HG03460 (cell line): ENCODE data around the gene GFOD1.

Source experiments
- ATAC-seq: cut with Tn5 transposase; IDR thresholded peaks from one replicate; pipeline ENCODE4 v1.9.1; 2021; ENCODE audit not compliant: unreplicated experiment

GFOD1 gene

DNA sequence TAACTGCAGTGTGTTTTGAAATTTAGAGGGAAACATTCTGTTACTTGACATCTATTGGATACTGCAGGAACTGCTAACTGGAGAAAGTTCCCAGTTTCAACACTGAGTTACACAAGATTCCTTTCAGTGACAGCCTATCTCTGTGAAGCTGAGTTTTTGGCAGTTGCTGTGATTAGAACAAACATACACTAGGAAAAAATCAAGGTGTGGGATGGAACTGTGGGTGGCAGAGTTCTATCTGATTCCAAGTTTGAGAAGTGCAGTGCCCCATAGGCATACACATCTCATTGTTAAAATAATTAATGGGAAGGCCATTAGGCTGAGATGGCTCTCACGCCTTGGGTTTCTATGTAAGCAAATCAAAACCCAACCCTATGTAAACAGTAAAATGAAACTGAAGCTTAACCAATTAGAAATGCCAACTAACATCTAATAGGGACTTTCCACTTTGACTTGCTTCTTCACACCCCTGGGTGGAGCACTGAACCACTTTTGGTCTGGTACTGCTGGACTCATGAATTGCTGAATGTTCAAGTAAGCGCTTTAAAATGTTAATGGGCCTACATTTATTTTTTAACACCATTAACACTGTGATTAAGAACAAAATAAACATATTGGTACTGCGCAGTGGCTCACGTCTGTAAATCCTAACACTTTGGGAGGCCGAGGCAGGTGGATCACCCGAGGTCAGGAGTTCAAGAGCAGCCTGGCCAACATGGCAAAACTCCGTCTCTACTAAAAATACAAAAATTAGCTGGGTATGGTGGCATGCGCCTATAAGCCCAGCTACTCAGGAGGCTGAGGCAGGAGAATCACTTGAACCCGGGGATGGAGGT, 103.9 kb downstream of the GFOD1 start:
- peak; percentile 98 for ATAC-seq

DNA sequence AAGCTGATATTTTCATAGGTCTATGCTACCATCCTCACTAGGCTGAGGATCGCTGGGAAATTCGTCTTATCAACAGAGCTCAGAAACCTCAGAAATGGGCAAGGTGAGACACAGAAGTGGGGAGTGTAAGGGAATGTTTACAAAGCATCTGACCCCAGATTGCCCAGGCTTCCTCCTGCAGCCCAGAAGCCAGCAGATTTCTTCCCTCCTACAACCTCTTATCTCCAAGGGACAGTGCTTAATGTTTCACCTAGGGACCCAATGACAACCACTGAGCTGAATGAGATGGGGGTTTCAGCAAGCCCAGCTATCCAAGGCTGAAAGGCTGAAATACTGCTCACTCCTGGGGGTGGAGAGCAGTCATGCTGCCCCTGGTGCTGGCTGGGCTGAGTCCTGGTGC, 106.6 kb downstream of the GFOD1 start:
- no peak for ATAC-seq

DNA sequence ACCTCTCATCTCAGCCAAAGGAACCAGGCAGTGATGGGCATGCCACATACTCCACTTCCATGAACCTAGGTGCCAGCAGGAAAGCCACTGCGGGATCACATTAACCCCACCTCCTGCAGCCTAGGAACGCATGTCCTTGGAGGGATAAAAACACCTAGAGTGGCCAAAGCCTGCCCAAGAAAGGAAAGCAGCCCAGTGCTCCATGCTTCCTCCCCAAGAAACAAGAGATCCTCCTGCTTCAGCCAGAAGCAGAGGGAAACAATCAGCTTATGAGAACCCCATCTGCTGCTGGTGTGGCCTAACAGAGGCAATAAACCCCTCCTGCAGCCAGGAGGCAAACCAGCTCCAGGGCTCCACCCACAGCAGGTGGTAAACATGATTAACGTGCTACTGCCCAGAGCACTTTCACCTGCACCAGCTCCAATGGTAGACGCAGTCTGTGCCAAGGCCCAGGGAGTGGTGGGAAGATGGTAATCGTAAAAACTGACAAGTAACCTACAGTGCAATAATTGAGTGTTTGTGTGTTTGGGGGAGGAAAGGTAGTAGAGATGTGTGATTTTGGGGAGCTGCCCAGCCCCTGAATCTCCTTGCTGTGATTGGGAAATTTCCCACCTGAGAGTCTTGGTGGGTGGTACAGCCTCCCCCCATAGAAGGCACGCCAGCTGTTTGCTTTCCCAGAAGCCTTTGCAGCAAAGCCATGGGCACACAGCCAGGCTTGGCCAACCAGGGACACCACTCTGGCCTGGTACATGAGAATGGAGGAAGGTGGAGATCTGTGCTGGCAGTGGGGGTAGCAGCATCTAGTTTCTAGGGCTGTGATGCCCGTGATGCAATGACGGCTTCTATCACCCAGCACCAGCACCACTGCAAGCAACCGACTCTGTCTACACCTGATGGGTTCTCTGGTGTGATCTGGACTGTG, 108.5 kb downstream of the GFOD1 start:
- no peak for ATAC-seq

DNA sequence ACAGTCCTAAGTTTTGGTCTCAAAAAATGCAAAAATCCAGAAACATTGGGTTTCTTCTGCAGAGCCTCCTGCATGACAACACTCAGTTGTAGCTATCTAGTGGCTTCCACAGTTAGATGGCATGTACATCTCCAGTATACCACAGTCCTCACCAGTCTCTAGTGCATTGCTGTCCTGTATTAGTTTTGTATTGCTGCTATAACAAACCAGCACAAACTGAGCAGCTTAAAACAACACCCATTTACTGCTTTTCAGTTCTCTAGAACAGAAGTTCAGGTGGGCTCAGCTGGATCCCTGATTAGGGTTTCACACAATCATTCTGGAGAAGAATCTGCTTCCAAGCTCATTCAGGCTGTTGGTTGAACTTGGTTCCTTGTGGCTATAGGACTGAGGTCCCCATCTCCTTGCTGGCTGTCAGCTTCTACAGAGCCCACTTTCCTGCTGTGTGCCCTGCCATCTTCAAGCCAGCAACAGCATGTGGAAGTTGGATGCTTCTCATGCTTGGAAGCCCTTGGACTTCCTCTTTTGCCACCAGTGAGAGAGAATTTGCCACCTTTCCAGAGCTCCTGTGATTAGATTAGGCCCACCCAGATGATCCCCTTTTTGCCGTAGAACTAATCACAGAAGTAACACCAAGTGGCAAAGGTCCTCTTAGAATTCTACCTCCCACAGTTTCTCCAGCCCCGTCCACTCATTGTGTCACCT, 110.2 kb downstream of the GFOD1 start:
- ATAC-seq = no peak

DNA sequence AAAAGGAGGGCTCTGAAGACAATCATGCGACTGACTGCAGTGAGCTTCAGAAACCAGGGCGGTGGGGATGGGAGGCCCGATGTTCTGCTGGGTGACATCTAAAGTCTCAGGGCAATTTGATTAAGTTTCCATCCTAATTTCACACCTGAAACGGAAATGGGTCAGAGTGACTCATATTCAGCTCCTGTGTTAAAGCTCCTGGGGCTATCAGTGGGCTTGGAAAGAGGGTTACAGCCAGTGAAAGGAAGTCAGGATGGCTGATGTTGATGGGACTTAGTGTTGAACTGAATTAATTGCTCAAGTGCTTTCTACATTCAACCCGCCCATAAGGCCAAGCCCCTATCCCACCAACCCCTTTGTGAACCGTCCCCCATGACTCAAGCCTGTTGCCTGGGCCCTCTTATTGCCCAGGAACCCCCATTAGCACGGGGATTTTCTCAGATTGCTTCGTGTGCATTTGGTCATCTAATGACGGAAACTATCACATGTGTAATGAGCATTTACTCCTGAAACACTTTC, 112.0 kb downstream of the GFOD1 start:
- no peak for ATAC-seq

DNA sequence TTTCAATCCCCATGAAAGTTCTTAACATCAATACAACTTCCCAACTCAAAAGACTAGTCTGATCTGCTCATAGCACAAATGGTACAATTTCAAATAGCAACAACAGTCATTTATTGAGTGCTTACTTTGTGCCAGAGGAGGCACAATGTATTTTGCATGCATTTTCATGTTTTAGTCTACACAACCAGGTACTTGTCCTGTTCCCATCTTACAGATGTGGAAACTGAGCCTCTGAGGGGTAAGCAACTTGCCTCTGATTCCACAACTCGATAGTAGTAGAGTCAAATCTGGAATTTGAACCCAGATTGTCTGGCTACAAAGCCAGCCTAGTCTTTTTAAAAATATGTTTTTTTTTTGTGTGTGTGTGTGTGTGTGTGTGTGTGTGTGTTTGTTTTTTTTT, 113.5 kb downstream of the GFOD1 start:
- no peak for ATAC-seq

DNA sequence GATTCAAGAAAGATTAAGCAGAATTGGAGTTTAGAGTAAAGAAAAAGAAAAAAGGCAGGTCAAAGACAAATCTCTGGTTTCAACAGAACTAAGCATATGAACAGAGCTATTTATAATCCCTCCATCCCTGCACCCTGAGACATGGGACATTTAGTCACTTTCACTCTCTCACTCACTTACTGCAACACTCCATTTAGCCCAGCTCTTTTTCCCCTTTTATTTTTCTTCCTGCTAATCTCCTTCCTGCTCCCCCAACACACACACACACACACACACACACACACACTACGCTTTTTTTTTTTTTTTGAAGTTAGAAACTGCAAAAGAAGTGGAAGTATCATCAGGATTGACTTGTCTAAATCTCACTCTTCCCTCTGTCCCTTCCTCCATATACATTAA, 113.9 kb downstream of the GFOD1 start:
- no peak for ATAC-seq

DNA sequence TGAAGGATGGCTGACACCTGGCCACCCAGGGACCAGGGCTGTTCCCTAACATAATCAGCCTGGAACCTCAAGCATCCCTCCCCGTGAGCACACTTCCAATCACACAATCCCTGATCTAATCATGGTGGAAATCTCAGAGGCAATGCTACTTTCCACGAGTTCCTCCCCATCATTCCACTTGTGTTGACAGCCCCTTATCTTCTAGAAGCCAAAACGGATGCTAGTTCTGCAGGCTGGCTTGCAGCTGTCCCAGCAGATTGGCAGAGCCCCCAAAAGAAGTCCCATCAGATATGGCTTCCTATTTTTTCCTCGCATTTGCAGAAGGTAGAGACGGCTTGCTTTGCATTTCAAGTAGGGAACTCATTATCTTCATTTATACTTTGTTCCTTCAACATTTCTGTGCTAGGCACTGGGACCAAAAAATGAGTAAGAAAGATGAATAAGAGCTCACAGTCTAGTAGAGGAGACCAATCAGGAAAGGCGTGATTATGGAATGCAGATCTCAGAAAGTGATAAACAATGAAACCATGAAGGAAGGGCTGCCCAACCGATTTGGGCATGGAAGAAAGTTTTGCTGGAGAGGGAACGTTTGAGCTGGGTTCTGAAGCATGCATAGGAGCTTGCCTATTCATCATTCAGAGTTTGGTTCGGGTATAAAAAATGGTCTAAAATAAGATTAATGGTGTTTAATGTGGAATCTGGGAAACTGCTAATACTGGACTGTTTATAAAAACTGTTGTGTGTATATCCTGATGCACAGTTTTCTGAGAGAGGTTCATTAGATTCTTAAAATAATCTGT, 114.5 kb downstream of the GFOD1 start:
- no peak for ATAC-seq

DNA sequence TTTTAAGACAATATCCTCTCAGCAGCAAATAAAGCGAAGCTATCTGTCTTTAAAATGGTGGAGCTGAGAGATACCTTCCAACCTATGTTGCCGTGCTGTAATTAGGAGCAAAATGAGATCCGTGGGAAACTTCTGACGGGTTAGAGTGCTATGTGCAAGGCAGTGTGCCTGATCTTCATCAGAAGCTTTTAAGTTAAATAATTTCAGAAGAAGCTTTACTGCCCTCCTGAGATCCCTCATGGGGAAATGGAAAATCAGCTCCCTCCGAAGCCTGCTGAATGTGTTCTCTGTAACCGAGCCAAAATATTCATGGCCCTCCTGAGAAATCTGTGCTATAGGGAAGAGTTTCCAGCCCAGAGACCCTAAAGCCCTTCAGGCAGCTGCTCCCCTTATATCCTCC, 115.3 kb downstream of the GFOD1 start:
- ATAC-seq = no peak

DNA sequence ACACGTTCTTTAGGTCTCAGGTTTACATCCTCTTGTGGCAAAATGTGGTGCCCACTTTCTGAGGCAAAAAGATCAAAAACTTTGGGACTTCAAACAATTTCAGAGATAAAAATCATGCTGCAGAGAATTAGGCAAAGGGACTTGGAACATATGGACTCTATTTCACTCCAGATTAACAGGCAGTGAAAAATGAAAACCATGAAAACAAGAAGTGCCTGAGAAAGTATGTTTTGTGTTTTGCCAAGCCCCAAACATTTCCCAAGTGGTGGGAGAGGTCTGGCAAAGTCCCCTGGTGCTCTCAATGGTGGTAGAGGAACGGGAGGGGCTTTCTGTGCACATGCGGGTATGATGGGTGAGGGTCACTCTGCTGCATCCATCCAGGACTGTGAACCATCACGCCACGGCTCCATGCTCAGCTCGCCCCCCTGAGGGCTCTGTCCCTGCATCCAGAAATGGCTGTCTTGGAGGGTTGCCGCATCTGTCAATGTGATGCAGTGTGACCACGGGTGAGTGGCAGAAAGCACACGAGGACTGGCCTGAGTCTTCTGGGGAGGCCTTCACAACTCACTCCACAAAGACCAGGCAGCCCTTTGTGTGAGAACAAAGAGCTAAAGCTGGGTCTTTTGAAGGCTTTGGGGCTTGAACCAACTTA, 115.9 kb downstream of the GFOD1 start:
- no peak for ATAC-seq

DNA sequence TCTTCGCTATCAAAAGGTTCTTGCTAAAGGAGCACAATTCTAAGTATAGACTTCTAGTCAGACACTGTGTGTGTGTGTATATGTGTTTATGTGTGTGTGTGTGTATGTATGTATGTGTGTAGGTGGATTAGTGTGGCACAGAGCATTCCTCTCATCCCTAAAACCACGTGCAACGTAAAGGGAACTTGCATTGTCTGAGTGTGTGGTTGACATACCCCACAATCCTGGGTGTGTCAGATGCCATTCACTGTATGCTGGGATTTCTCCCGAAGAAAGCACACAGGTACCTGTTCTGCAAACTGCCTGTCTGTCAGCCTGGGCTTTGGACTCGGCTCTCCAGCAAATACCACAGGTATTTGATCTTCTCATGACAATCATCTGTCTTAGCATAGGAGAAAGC, 116.8 kb downstream of the GFOD1 start:
- ATAC-seq = no peak

DNA sequence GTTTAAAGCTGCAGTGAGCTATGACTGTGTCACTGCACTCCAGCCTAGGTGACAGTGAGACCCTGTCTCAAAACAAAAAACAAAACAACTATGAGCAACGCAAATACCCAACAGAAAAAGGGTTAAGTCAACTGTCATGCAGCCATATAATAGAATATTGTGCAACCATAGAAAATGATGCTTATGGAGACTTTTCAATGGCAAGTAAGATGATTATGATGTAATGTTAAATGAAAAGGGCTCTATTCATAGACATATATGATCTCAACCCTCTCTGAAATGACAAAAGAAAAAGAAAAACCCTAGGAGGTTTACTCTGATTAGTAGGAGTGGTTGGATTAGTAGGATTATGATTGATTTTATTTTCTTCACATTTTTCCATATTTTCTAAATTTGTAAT, 117.8 kb downstream of the GFOD1 start:
- no peak for ATAC-seq

DNA sequence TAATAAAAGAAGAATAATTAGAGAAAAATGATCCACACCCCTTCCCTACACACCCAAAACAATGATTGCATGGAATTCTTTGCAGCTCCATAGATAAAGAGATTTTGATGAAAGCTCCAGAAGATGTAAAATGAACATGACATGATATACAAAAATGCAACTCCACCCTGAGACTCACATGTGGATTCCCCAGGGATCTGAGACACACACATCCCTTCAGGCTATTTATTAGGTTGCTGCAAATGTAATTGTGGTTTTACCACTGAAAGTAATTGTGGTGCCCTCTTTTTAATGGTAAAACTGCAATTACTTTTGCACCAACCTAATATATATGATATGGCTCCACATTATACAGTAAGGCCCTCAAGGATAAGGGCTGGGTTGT, 118.7 kb downstream of the GFOD1 start:
- ATAC-seq = no peak

DNA sequence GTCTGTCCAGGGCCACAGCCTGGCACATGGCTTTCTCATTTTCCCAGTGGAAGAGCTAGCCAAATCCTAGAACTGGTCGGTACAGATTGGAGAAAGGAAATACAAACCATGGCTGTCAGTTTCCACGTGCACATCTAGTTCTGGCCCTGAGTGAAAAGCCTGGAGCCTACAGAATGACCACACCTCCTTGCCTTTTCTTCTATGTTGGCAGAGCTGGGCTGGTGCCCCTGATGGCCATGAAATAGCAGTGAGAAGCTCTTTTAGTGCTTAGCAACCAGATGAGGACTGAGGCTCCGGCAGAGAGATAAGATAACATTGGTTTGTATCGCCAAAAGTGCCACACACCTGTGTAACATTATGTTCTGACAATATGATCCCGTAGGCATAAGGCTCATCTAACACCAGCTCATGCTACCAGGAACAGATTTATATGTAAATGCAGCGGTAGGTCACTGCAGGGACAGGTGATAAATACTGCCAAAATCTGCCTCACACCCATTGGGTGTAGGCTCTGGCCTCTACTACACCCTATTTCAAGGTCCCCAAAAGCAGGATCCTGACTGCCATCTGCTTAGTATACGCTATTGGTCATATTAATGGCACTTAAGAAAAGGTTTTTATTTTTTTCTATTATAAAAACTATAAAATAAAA, 119.2 kb downstream of the GFOD1 start:
- ATAC-seq = no peak

DNA sequence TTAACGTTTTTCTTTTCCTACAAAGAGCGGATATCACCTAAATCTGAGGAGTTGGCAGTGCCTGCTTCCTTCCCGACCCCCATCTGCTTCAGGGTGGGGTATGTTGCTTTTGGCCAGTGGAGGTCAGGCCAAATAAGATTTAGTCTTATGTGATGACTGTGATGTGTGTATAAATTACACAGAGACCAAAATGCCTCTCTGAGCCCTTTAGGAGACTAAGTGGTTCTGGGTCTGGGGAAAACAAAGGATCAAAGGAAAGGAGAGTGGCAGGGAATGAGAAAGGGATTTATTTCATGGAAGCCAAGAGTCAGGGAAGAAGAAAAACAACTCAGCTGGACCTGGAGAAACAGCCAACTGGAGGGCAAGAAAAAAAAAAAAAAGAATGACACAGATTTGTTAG, 120.0 kb downstream of the GFOD1 start:
- no peak for ATAC-seq

DNA sequence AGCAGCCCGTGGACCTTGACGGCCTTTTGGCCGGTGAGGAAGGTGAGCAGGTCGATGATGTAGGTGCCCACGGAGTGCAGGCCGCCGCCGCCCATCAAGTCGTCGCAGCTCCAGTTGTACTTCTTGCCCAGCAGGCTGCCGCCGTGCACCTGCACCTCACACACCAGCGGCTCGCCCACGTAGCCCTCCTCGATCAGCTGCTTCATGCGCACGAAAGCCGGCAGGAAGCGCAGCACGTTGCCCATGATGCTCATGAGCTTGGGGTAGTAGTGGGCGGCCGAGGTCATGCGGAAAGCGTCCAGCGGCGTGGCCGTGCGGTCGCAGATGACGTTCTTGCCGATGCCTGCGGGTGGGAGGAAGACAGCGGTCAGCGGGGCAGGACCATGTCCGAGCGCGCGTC, 122.1 kb downstream of the GFOD1 start:
- no peak for ATAC-seq

DNA sequence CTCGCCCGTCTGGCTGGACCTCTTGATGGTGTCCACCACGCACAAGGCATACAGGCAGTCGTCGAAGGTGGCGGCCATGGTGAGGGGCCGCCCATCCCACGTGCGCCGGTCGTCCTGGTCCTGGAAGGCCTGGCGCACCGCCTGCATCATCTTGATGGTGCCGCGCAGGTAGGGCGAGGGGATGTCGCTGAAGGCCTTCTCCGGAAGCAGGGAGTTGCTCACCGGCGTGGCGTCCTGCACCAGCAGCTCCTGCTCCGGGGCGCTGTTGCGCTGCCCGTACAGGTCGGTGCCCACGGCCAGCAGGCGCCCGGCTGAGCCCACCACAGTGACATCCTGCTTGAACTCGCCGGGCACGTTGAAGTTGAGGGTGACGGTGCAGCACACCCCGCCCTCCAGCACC, 122.6 kb downstream of the GFOD1 start:
- no peak for ATAC-seq

DNA sequence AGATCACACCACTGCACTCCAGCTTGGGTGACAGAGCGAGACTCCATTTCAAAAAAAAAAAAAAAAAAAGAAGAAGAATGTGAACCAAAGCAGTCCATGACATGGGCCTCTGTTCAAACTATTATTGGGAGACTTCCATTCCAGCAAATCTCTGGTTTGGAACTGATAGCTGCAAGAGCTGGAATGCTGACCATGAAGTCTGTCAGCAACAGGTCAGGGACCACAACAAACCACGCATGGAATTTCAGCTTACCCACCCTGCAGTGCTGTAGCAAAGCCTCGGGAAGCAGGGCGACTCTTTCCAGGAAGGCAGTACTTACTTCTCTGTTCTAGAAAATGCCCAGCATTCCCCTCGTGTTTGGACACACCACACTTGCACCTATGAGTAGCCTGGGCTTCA, 125.0 kb downstream of the GFOD1 start:
- ATAC-seq = no peak

DNA sequence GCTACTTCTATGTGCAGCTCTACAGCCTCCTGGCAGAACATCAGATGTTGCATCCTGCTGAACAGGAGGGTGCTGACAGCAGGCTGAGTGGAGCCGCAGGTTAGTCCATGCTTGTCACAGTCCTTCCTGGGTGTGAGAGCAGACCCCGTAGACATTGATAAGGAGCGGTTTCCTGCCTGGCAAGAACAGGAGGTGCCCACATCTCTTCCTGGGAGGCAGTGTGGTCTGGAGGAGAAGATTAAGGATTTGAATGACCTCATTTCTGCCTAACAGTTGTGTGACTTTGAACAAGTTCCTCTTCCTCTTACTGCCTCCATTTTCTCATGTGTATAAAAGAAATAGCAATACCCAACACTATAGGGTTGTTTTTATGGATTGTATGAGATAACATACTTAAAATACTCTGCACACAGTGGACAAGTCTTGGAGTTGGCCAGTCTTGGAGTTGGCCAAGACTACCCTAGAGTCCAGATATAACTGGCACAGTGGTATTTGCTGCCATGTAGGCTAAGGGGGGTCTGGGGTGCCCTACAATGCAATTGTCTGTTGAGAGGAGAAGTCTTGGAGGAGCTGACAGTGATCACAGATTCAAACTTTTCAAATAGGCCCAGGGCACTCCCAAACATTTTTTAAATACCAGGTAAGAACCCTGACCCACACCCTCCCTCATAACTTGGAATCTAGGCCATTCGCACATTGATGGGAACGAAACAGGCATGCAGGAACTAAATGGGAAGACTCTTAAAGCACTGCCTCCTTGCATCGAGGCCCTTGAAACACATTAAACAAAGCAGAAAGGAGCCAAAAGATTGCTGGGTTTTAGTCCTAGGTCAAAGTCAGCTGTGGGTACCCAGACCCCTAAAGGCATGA, 126.5 kb downstream of the GFOD1 start:
- ATAC-seq = no peak
